ENCODE data around the gene RDH5. TPM values are rescaled to one million over a fixed set of nuclear protein-coding genes. Genes with fewer than 3 reads are reported as not detected.

RDH5 gene
- total RNA-seq, 1 experiment from 2014 or later: 6.2 TPM

Other genes starting within 250 kb of the RDH5 start
- not detected for gene OR6C68, start 228.0 kb upstream of the RDH5 start, total RNA-seq (2021; ENCODE audit: unreplicated experiment)
- not detected for gene OR6C4, start 170.8 kb upstream of the RDH5 start, total RNA-seq (2021; ENCODE audit: unreplicated experiment)
- not detected for gene OR2AP1, start 147.9 kb upstream of the RDH5 start, total RNA-seq (2021; ENCODE audit: unreplicated experiment)
- gene OR10P1, start 83.5 kb upstream of the RDH5 start, total RNA-seq (2021; ENCODE audit: unreplicated experiment): not detected
- gene ITGA7, start 12.5 kb upstream of the RDH5 start, total RNA-seq (2021; ENCODE audit: unreplicated experiment): 17.8 TPM
- 85.5 TPM for gene BLOC1S1, start 4.3 kb upstream of the RDH5 start, total RNA-seq (2021; ENCODE audit: unreplicated experiment)
- gene CD63, start 8.6 kb downstream of the RDH5 start, total RNA-seq (2021; ENCODE audit: unreplicated experiment): 355 TPM
- 5.3 TPM for gene GDF11, start 22.7 kb downstream of the RDH5 start, total RNA-seq (2021; ENCODE audit: unreplicated experiment)
- gene SARNP, start 97.3 kb downstream of the RDH5 start, total RNA-seq (2021; ENCODE audit: unreplicated experiment): 82.4 TPM
- gene ORMDL2, start 97.6 kb downstream of the RDH5 start, total RNA-seq (2021; ENCODE audit: unreplicated experiment): 25.5 TPM
- 39.2 TPM for gene DNAJC14, start 109.2 kb downstream of the RDH5 start, total RNA-seq (2021; ENCODE audit: unreplicated experiment)
- gene MMP19, start 122.5 kb downstream of the RDH5 start, total RNA-seq (2021; ENCODE audit: unreplicated experiment): 2.3 TPM
- 24.8 TPM for gene PYM1, start 207.5 kb downstream of the RDH5 start, total RNA-seq (2021; ENCODE audit: unreplicated experiment)
- gene DGKA, start 210.8 kb downstream of the RDH5 start, total RNA-seq (2021; ENCODE audit: unreplicated experiment): 58.3 TPM
- 5.8 TPM for gene PMEL, start 245.6 kb downstream of the RDH5 start, total RNA-seq (2021; ENCODE audit: unreplicated experiment)
- gene CDK2, start 246.4 kb downstream of the RDH5 start, total RNA-seq (2021; ENCODE audit: unreplicated experiment): 90.9 TPM